Measurements from ENCODE around the gene PPT1. TPM values are rescaled to one million over a fixed set of nuclear protein-coding genes. Genes with fewer than 3 reads are reported as not detected.
A peak's percentile ranks its signal among the peaks of the same experiment; 100 is the strongest.

Gene PPT1
- total and polyA plus RNA-seq, 3 experiments from 2014 or later = 114 to 138 (median 130) TPM

DNA sequence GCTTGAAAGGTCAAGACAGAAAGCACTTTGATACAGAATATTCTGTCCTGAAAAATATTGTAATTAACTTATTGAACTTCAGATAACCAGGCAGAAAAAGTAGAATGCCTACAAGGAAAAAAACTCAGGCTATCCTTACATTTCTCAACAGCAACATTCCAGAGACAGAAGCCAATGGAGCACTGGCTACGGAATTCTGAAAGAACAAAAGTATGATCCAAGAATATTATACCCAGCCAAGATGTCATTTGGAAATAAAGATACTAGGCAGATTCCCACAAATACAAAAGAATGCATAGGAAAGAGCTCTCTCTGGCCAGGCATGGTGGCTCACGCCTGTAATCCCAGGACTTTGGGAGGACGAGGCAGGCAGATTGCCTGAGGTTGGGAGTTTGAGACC is 5.8 kb upstream of the PPT1 start:
- no peaks in the 10 kb centered on the region for H3K4me1 Mint-ChIP-seq
- no peak overlapping the region for H3K4me3 ChIP-seq (ENCODE audit: low read length)
- CTCF ChIA-PET = interaction anchor here (1.5 kb wide), 1 partner anchor 236 kb away, joined by 3 read pairs; no protein-coding TSS in a partner anchor
- no peaks in the 10 kb centered on the region for H3K4me1 ChIP-seq (ENCODE audit: insufficient read depth, low read length)
- H3K27me3 Mint-ChIP-seq = peaks cover 2 to 6% of the 10 kb centered on the region in 2 donors
- no peak overlapping the region for H3K27ac ChIP-seq (ENCODE audit: low read depth, low read length)
- no peaks in the 10 kb centered on the region for H3K36me3 ChIP-seq (ENCODE audit: insufficient read depth, low read length)
- no peak for DNase-seq
- no peaks in the 10 kb centered on the region for H3K27me3 ChIP-seq (ENCODE audit: insufficient read depth, low read length, poor library complexity, severe bottlenecking)
- POLR2A ChIA-PET = no interaction called here
- no peak overlapping the region for H3K27ac Mint-ChIP-seq
- H3K9me3 ChIP-seq (ENCODE audit: low read length) = no peaks in the 10 kb centered on the region
- H3K36me3 Mint-ChIP-seq = peaks cover 0 to 11% (median 0%) of the 10 kb centered on the region in 3 donors
- H3K9me3 Mint-ChIP-seq = peaks cover 0 to 11% (median 9%) of the 10 kb centered on the region in 5 donors
- H3K4me3 Mint-ChIP-seq = no peak overlapping the region

DNA sequence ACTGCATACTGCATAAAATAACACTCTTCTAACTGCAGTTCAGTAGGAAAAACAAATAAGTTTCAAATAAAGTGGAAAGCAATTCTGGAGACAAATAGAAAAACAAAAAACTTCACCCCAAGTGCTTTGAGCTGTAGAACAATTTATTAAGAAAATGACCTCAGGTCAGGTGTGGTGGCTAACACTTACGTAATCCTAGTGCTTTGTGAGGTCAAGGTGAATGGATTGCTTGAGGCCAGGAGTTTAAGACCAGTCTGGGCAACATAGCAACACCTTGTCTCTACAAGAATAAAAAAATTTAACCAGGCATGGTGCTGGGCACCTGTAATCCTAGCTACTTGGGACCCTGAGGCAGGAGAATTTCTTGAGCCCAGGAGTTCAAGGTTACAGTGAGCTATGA is 5.0 kb upstream of the PPT1 start:
- CTCF ChIA-PET = interaction anchor here (1.5 kb wide), 1 partner anchor 237 kb away, joined by 3 read pairs; no protein-coding TSS in a partner anchor
- peaks cover 0 to 11% (median 9%) of the 10 kb centered on the region in 5 donors for H3K9me3 Mint-ChIP-seq
- no peak overlapping the region for H3K4me3 ChIP-seq (ENCODE audit: low read length)

DNA sequence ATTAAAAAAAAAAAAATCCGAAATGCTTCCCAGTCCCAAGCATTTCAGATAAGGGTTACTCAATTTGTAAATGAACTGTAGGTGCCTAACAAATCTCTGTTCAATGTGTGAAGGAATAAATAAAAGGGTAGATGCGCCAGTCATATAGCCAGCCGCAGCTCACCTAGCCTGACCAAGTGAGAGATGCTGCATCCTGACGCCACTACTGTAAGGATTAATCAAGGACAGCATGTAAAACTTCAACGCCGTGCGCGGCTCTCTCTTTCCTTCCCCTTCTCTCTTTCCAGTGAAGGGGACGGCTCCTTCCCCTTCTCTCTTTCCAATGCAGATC is 441 bp downstream of the PPT1 start:
- peak overlapping the region; percentile 88 to 98 (median 95) for H3K4me3 Mint-ChIP-seq
- Histone ChIP-seq H3K27ac (ENCODE audit: low read depth, low read length) (peak overlapping the region; percentile 56), H3K36me3 (ENCODE audit: insufficient read depth, low read length) (peaks cover 5% of the 10 kb centered on the region), H3K9me3 (ENCODE audit: low read length) (no peaks in the 10 kb centered on the region), H3K4me3 (ENCODE audit: low read length) (peak overlapping the region; percentile 75), H3K4me1 (ENCODE audit: insufficient read depth, low read length) (peaks cover 17% of the 10 kb centered on the region), H3K27me3 (ENCODE audit: insufficient read depth, low read length, poor library complexity, severe bottlenecking) (no peaks in the 10 kb centered on the region)
- ChIA-PET POLR2A (interaction anchor here (0.6 kb wide), 1 partner anchor 31 kb away, joined by 5 read pairs; no protein-coding TSS in a partner anchor), CTCF (interaction anchor here (1.8 kb wide), 1 partner anchor 15 kb away, joined by 5 read pairs; no protein-coding TSS in a partner anchor)
- H3K27me3 Mint-ChIP-seq = peaks cover 0 to 3% of the 10 kb centered on the region in 2 donors
- peaks cover 27 to 47% (median 39%) of the 10 kb centered on the region in 3 donors for H3K4me1 Mint-ChIP-seq
- no peak for DNase-seq
- peak overlapping the region; percentile 86 to 99 (median 98) for H3K27ac Mint-ChIP-seq
- H3K36me3 Mint-ChIP-seq = peaks cover 0 to 29% (median 6%) of the 10 kb centered on the region in 3 donors
- no peaks in the 10 kb centered on the region for H3K9me3 Mint-ChIP-seq

More for the DNA sequence above, 5.0 kb upstream of the PPT1 start:
- no peak for DNase-seq
- POLR2A ChIA-PET = interaction anchor here (0.6 kb wide), 1 partner anchor 127 kb away, joined by 4 read pairs; no protein-coding TSS in a partner anchor
- peak overlapping the region in 1 of 7 donors; percentile 34 for H3K4me3 Mint-ChIP-seq
- H3K27ac ChIP-seq (ENCODE audit: low read depth, low read length) = no peak overlapping the region
- no peaks in the 10 kb centered on the region for H3K9me3 ChIP-seq (ENCODE audit: low read length)
- H3K4me1 Mint-ChIP-seq = peaks cover 5 to 8% (median 7%) of the 10 kb centered on the region in 3 donors
- peak overlapping the region in 1 of 8 donors; percentile 42 for H3K27ac Mint-ChIP-seq
- peaks cover 0 to 11% (median 1%) of the 10 kb centered on the region in 3 donors for H3K36me3 Mint-ChIP-seq
- peaks cover 5% of the 10 kb centered on the region for H3K4me1 ChIP-seq (ENCODE audit: insufficient read depth, low read length)
- no peaks in the 10 kb centered on the region for H3K27me3 Mint-ChIP-seq
- H3K27me3 ChIP-seq (ENCODE audit: insufficient read depth, low read length, poor library complexity, severe bottlenecking) = no peaks in the 10 kb centered on the region
- no peaks in the 10 kb centered on the region for H3K36me3 ChIP-seq (ENCODE audit: insufficient read depth, low read length)

GRCh38 chr1:40095806-40096205 is 1.2 kb downstream of the PPT1 start:
- Histone ChIP-seq H3K4me1 (ENCODE audit: insufficient read depth, low read length) (peaks cover 17% of the 10 kb centered on the region), H3K9me3 (ENCODE audit: low read length) (no peaks in the 10 kb centered on the region), H3K27me3 (ENCODE audit: insufficient read depth, low read length, poor library complexity, severe bottlenecking) (no peaks in the 10 kb centered on the region), H3K27ac (ENCODE audit: low read depth, low read length) (no peak overlapping the region), H3K4me3 (ENCODE audit: low read length) (no peak overlapping the region), H3K36me3 (ENCODE audit: insufficient read depth, low read length) (peaks cover 11% of the 10 kb centered on the region)
- peaks cover 5 to 36% (median 11%) of the 10 kb centered on the region in 3 donors for H3K36me3 Mint-ChIP-seq
- DNase-seq = no peak
- CTCF ChIA-PET = no interaction called here
- H3K4me1 Mint-ChIP-seq = peaks cover 27 to 47% (median 39%) of the 10 kb centered on the region in 3 donors
- H3K9me3 Mint-ChIP-seq = no peaks in the 10 kb centered on the region
- peak overlapping the region in 6 of 8 donors; percentile 28 to 98 (median 62) for H3K27ac Mint-ChIP-seq
- peaks cover 0 to 3% of the 10 kb centered on the region in 2 donors for H3K27me3 Mint-ChIP-seq
- H3K4me3 Mint-ChIP-seq = peak overlapping the region in 6 of 7 donors; percentile 0 to 41 (median 26)
- POLR2A ChIA-PET = no interaction called here

GRCh38 chr1:40094466-40095110 is 2.5 kb downstream of the PPT1 start:
- POLR2A ChIA-PET = no interaction called here
- Histone ChIP-seq H3K27me3 (ENCODE audit: insufficient read depth, low read length, poor library complexity, severe bottlenecking) (no peaks in the 10 kb centered on the region), H3K4me1 (ENCODE audit: insufficient read depth, low read length) (peaks cover 17% of the 10 kb centered on the region), H3K9me3 (ENCODE audit: low read length) (no peaks in the 10 kb centered on the region), H3K4me3 (ENCODE audit: low read length) (no peak overlapping the region), H3K36me3 (ENCODE audit: insufficient read depth, low read length) (peaks cover 21% of the 10 kb centered on the region), H3K27ac (ENCODE audit: low read depth, low read length) (no peak overlapping the region)
- Mint-ChIP-seq H3K4me3 (no peak overlapping the region), H3K4me1 (peaks cover 27 to 47% (median 39%) of the 10 kb centered on the region in 3 donors), H3K27me3 (peaks cover 0 to 3% of the 10 kb centered on the region in 2 donors), H3K9me3 (no peaks in the 10 kb centered on the region), H3K36me3 (peaks cover 6 to 47% (median 15%) of the 10 kb centered on the region in 3 donors), H3K27ac (peak overlapping the region in 6 of 8 donors; percentile 4 to 98 (median 64))
- no peak for DNase-seq
- CTCF ChIA-PET = no interaction called here

DNA sequence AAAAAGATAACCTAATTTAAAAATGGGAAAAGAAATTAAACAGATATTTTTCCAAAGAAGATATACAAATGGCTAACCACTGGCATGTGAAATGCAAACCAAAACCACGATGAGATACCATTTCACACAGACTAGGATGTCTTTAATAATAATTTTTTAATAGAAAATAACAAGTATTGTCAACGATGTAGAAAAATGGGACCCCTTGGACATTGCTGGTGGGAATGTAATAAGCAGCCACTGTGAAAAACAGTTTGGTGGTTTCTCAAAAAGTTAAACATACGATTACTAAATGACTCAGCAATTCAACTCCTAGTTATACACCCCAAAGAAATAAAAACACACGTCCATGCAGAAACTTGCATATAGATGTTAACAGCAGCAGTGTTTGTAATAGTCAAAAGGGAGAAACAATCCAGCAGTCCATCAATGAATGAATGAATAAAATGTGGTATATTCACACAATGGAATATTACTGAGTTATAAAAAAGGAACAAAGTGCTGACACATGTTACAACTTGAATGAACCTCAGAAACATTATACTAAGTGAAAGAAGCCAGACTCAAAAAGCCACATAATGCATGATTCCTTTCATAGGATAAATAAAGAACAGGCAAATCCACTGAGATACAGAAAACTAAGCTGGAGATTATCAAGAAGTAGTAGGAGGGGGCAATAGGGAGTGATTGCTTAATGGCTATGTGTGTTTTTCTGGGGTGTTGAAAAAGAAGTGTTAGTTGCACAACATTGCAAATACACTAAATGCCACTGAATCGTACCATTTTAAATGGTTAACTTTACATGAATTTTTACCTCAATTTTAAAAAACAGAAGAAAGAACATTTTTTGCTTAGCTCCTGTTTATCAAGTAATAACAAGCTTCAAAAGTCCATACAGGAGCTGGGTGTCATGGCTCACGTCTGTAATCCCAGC is 4.1 kb downstream of the PPT1 start:
- Mint-ChIP-seq H3K4me1 (peaks cover 27 to 47% (median 39%) of the 10 kb centered on the region in 3 donors), H3K36me3 (peaks cover 6 to 57% (median 22%) of the 10 kb centered on the region in 3 donors), H3K27me3 (peaks cover 0 to 3% of the 10 kb centered on the region in 2 donors), H3K9me3 (no peaks in the 10 kb centered on the region), H3K27ac (peak overlapping the region in 6 of 8 donors; percentile 6 to 78 (median 48)), H3K4me3 (peak overlapping the region in 1 of 7 donors; percentile 12)
- CTCF ChIA-PET = interaction anchor here (1.8 kb wide), 1 partner anchor 51 kb away, joined by 6 read pairs; no protein-coding TSS in a partner anchor
- POLR2A ChIA-PET = no interaction called here
- Histone ChIP-seq H3K9me3 (ENCODE audit: low read length) (no peaks in the 10 kb centered on the region), H3K36me3 (ENCODE audit: insufficient read depth, low read length) (peaks cover 35% of the 10 kb centered on the region), H3K27me3 (ENCODE audit: insufficient read depth, low read length, poor library complexity, severe bottlenecking) (no peaks in the 10 kb centered on the region), H3K27ac (ENCODE audit: low read depth, low read length) (no peak overlapping the region), H3K4me3 (ENCODE audit: low read length) (no peak overlapping the region), H3K4me1 (ENCODE audit: insufficient read depth, low read length) (peaks cover 17% of the 10 kb centered on the region)
- no peak for DNase-seq

DNA sequence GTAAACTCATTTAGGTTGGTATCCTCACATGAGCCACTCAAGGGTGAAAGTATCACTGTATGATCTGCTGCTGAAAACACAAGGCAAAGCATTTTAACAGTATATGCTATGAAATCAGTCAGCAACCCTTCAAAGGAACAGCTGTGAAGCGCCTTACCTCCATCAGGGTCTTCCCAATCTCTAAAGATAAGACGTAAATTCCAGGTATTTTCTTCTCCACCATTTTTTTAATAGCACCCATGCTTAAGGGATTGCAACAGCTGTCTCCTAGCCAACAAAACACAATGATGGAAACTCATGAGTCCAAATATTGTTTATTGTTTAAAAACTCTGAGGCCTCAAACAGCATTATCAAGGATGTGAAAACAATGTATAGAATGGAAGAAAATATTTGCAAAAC is 4.8 kb downstream of the PPT1 start:
- Mint-ChIP-seq H3K27me3 (peaks cover 0 to 3% of the 10 kb centered on the region in 2 donors), H3K9me3 (no peaks in the 10 kb centered on the region), H3K4me1 (peaks cover 22 to 40% (median 33%) of the 10 kb centered on the region in 3 donors), H3K4me3 (no peak overlapping the region), H3K36me3 (peaks cover 6 to 65% (median 25%) of the 10 kb centered on the region in 3 donors), H3K27ac (peak overlapping the region in 1 of 8 donors; percentile 46)
- Histone ChIP-seq H3K27ac (ENCODE audit: low read depth, low read length) (no peak overlapping the region), H3K9me3 (ENCODE audit: low read length) (no peaks in the 10 kb centered on the region), H3K27me3 (ENCODE audit: insufficient read depth, low read length, poor library complexity, severe bottlenecking) (no peaks in the 10 kb centered on the region), H3K4me1 (ENCODE audit: insufficient read depth, low read length) (peaks cover 12% of the 10 kb centered on the region), H3K36me3 (ENCODE audit: insufficient read depth, low read length) (peaks cover 35% of the 10 kb centered on the region), H3K4me3 (ENCODE audit: low read length) (no peak overlapping the region)
- CTCF ChIA-PET = interaction anchor here (1.8 kb wide), 1 partner anchor 52 kb away, joined by 6 read pairs; no protein-coding TSS in a partner anchor
- DNase-seq = no peak
- POLR2A ChIA-PET = no interaction called here
